Measurements from ENCODE around the gene ERBB4.

ERBB4 gene

GRCh38 chr2:212007972-212008371, 530.6 kb downstream of the ERBB4 start:
- no peak for DNase-seq (ENCODE audit: low read depth in 2 of 2)
- H3K4me3 ChIP-seq (replicated peaks in 1 of 2; ENCODE audit: low read depth in 2 of 2, low read length in 2 of 2): no peak overlapping the region
- no peak for TF ChIP-seq CTCF (IDR thresholded peaks at IDR 0.05; ENCODE audit: low read depth, low read length)

GRCh38 chr2:212005085-212005671, 533.4 kb downstream of the ERBB4 start:
- no peak overlapping the region for H3K4me3 ChIP-seq (replicated peaks in 1 of 2; ENCODE audit: low read depth in 2 of 2, low read length in 2 of 2)
- DNase-seq (ENCODE audit: low read depth in 2 of 2): peak; percentile 59 to 71
- peak; percentile 83 for TF ChIP-seq CTCF (IDR thresholded peaks at IDR 0.05; ENCODE audit: low read depth, low read length)

GRCh38 chr2:212001325-212001724, 537.3 kb downstream of the ERBB4 start:
- no peak overlapping the region for H3K4me3 ChIP-seq (replicated peaks in 1 of 2; ENCODE audit: low read depth in 2 of 2, low read length in 2 of 2)
- no peak for TF ChIP-seq CTCF (IDR thresholded peaks at IDR 0.05; ENCODE audit: low read depth, low read length)
- no peak for DNase-seq (ENCODE audit: low read depth in 2 of 2)

- no peak overlapping the region for H3K4me3 ChIP-seq (replicated peaks in 1 of 2; ENCODE audit: low read depth in 2 of 2, low read length in 2 of 2)
- DNase-seq (ENCODE audit: low read depth in 2 of 2): no peak
- TF ChIP-seq CTCF (IDR thresholded peaks at IDR 0.05; ENCODE audit: low read depth, low read length): no peak
Observed at GRCh38 chr2:211996857-211997256, 541.7 kb downstream of the ERBB4 start.

GRCh38 chr2:211994806-211995205, 543.8 kb downstream of the ERBB4 start:
- TF ChIP-seq CTCF (IDR thresholded peaks at IDR 0.05; ENCODE audit: low read depth, low read length): no peak
- DNase-seq (ENCODE audit: low read depth in 2 of 2): no peak
- H3K4me3 ChIP-seq (replicated peaks in 1 of 2; ENCODE audit: low read depth in 2 of 2, low read length in 2 of 2): no peak overlapping the region

GRCh38 chr2:211990335-211990734, 548.3 kb downstream of the ERBB4 start:
- H3K4me3 ChIP-seq (replicated peaks in 1 of 2; ENCODE audit: low read depth in 2 of 2, low read length in 2 of 2): no peak overlapping the region
- no peak for DNase-seq (ENCODE audit: low read depth in 2 of 2)
- TF ChIP-seq CTCF (IDR thresholded peaks at IDR 0.05; ENCODE audit: low read depth, low read length): no peak

- no peak for TF ChIP-seq CTCF (IDR thresholded peaks at IDR 0.05; ENCODE audit: low read depth, low read length)
- no peak overlapping the region for H3K4me3 ChIP-seq (replicated peaks in 1 of 2; ENCODE audit: low read depth in 2 of 2, low read length in 2 of 2)
- no peak for DNase-seq (ENCODE audit: low read depth in 2 of 2)
Observed at GRCh38 chr2:211986313-211986712, 552.3 kb downstream of the ERBB4 start.

Data from cardiac fibroblast (primary cell).